Ramos (cell line): Measurements from ENCODE around the gene SCNN1A.
"Not testable (repeated sequence)": the region's sequence is repeated elsewhere in the genome, so short reads cannot be mapped to it uniquely, and the experiment has no call there.

ENCODE experiments used
- in situ Hi-C: fragments of 300-500 bp; cut with MboI; formaldehyde crosslinking; loops from one replicate; pipeline ENCODE4 v1.14.3; 2022; ENCODE audit warnings: low sequenced_read_pairs; ENCODE audit not compliant: unreplicated experiment

Gene SCNN1A

GRCh38 chr12:6352193-6353173 is 22.9 kb downstream of the SCNN1A start:
- in situ Hi-C loops: no loop called here

DNA sequence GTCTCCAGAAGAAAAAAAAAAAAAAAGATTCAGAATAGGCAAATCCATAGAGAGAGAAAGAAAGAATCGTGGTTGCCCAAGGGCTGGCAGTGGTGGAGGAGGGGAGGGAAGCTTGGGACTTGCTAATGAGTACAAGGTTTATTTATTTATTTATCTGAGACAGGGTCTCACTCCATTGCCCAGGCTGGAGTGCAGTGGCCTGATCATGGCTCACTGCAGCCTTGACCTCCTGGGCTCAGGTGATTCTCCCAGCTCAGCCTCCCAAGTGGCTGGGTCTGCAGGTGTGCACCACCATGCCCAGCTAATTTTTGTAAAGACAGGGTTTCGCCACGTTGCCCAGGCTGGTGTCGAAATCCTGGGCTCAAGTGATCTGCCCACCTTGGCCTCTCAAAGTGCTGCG is 23.7 kb downstream of the SCNN1A start:
- in situ Hi-C loops: no loop called here

DNA sequence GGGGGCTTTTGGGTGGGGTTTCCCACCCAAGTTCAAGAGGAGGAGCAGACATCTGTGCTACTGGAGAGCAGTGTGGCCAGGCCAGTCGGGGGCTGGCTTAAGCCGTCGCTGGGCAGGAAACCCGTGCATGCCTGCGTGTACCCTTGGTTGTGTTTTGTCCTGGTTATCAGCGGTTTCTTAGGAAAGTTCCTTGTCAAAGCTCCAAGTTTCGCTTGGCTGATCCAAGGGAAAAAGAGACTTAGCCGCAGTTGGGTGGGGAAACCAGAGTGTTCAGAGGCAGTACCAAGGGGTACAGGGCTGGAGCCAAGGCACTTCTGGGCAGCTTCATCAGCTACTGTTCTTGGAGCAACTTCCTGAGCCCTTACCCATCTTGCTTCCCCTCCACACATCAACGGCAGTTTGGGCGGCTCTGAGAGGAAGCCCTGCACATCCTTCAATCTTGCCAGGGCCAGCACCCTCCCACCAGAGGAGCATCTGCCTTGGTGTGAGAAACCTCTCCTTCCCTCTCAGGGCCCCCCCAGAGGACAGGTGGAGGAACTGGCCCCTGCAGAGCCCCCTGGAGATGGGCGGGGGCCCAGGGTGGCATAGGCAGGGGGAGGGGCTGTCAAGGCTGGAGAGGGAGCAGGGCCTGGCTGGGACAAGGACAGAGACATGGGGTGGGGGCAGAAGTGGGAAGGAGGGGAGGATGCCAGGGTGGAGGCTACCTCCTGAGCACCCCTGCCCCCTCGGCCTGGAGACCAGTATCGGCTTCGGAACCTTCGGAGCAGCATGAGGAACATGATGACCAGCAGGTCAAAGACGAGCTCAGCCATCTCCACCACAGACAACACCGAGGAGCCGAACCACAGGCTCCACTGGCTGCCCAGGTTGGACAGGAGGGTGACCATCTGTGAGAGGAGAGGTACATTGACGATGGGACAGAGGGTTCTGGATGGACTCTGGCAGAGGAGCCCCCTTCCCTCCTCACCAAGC is 27.7 kb downstream of the SCNN1A start:
- in situ Hi-C loops: no loop called here

DNA sequence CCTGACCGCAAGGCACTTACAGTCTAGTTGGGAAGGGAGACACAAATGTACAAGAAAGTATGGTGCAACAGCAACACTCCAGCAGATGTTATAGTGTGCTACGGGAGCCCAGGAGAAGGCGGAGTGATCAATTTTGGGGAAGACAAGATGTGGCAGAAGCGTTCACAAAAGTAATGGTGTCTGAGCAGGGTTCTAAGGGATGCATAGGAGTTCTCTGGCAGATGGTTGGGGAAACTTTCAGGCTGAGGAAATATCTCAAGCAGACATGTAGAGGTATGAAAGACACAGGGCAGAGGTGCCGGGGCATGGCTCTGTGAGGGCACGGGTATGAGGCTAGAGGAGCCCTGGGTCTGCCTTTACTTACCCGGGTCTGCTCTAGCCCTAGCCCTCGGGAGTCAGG is 28.4 kb downstream of the SCNN1A start:
- in situ Hi-C loops: no loop called here

GRCh38 chr12:6346235-6346832 is 29.0 kb downstream of the SCNN1A start:
- in situ Hi-C loops: no loop called here

- in situ Hi-C loops: no loop called here
Observed at GRCh38 chr12:6345319-6346091, 29.9 kb downstream of the SCNN1A start.

DNA sequence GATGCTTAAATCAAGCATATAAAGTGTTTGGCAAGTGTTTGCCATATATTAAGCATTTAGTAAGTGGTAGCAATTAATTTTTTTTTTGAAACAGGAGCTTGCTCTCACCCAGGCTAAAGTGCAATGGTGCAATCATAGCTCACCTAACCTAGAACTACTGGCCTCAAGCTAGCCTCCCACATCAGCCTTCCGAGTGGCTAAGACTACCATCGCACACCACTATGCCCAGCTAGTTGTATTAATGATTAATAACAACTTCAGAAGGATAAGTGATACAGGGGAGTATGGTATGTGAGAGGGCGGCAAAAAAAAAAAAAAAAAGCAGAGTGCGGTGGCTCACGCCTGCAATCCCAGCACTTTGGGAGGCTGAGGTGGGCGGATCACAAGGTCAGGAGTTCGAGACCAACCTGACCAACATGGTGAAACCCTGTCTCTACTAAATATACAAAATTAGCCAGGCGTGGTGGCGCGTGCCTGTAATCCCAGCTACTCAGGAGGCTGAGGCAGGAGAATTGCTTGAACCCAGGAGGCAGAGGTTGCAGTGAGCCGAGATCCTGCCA is 31.2 kb downstream of the SCNN1A start:
- in situ Hi-C loops: not testable (repeated sequence)

- in situ Hi-C loops: no loop called here
Observed at GRCh38 chr12:6343518-6343917, 31.8 kb downstream of the SCNN1A start.

- in situ Hi-C loops: no loop called here
Observed at GRCh38 chr12:6342140-6342889, 33.0 kb downstream of the SCNN1A start.

DNA sequence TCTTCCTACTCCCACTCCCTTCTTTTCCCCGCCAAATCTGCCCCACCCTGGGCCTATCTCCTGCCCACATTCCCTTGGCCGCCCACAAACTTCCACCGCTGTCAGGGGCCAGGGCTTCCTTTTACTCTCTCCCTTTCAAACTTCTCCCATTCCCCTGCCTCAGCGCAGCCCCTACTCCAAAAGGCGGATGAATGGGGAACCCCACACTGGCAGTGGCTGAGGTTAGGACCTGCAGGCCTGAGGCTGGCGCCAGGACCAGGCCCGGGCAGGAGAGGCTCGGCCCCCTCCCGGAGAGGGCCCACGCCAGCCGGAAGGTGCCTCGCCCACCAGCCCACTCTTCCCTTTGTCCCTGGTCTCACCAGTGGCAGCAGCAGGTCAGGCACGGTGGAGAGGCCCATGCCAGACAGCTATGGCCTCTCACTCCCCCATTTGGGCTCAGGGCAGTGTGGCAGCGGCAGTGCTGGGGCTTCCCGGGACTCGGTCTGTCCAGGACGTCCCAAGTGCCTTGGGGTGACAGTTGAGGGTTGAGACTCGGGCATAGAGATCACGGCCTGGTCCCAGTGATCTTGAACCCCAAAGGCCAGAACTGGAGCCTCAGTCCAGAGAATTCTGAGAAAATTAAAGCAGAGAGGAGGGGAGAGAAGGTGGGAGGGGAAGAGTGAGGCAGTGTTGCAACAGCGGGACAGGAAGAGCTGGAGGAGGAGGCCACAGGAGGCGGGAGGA is 33.8 kb downstream of the SCNN1A start, which contains the start of gene TNFRSF1A:
TNFRSF1A (minus strand) TSS at position 660 of the 723 bp plus-strand sequence; CDS start at position 398, 262 bp downstream.
- in situ Hi-C loops: no loop called here

DNA sequence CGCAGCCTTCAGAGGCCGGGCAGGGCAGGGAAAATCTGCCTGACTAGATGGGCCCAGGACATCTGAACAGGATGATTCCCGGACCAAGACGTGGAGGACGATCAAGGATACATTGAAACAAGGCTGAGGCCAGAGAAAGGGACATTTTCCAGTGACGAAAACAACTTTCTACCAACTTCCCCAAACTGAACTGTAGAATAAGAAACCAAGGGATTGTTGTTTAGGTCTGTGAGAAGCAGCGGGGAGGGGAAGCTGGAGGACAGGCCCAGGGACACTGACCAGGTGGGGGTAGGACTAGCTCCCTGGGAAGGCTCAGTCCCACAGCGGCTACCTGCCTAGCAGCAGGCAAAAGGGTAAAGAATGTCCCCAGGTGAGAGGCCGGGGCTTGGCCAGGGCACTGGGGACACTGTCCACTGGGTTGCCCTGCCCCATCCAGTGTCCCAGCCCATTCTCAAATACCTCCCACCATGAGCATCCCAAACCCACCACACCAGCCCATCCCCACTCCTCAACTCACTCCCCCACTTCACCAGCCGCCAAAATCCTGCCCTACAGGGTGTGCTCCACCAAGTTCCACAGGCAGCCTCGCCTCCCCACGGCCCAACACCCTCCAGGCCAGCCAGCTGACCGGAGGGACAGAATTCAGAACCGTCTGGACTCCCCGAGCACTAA is 34.5 kb downstream of the SCNN1A start:
- in situ Hi-C loops: no loop called here

GRCh38 chr12:6340032-6340638 is 35.2 kb downstream of the SCNN1A start:
- in situ Hi-C loops: no loop called here

GRCh38 chr12:6338955-6339354 is 36.4 kb downstream of the SCNN1A start:
- in situ Hi-C loops: no loop called here

- in situ Hi-C loops: not testable (repeated sequence)
Observed at GRCh38 chr12:6338536-6338935, 36.8 kb downstream of the SCNN1A start.

DNA sequence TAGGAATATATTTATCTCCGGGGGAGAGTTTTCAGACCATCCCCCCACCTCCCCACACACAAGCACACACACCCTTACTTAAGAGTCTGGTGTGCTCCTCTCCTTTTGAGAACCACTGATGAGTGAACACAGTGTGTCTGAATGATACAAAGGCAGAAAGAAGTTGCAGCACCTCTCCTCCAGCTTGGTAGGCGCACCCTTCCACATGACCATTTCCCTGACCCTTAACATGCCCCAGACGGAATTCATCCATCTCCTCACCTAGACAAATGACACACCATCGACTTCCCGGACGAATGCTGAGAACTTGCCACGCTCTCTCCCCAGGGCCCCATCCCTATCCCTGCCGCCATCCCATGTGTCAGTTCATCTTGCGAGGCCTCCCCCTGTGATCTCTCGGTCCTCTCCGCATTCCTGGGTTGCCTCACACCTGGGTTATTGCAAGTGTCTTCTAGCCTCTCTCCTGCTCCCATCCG is 37.4 kb downstream of the SCNN1A start:
- in situ Hi-C loops: no loop called here

DNA sequence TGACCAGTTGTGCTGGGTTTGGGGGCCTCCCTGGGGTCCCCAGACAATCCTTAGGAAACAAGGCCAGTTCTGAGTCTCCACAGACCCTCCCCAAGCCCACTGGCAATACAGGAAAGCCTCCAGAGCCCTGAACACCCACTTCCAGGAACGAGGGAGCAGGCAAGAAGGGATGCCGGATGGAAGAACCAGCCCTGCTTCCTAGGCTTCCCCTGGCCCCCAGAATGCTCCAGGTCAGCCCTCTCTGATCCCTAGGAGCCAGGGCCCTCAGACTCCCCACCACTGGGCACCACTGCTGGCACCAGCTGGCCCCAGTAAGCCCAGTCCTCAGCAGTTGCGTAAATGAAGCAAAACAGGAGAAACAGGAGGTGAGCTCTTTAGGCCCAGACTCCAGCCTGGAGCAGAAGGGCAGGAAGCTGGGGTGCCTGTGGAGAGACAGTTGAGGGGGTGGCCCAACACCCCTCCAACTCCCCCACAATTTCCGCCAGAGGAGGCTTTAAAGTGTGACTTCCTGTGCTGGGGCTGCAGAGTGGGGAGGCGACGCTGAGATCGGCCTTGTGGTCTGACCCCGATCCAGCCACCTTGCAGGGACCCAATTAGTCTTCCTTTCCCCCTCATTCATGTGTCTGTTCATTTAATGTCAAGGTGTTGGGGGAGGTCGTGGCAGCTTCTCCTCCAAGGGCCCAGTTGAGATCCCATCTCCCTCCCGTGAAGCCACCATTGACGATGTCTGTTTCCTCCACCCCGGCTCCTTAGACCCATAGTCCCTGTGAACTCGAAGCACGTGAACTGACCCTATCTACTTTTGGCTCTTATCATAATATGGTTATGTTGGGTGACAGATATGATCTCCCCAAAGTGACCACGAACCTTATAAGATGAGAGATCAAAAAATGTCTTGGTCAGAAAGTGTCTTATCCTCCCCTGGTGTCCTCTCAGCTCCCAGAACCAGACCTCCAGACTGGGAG is 38.2 kb downstream of the SCNN1A start:
- in situ Hi-C loops: no loop called here
